ENCODE data around the gene AIFM3.
A peak's percentile ranks its signal among the peaks of the same experiment; 100 is the strongest.
"Not testable (repeated sequence)": the region's sequence is repeated elsewhere in the genome, so short reads cannot be mapped to it uniquely, and the experiment has no call there.

AIFM3 gene

GRCh38 chr22:20937794-20938671 lies 29.0 kb upstream of the AIFM3 start:
- ATAC-seq: no peak
- no peak for TF ChIP-seq CREB5 (CRISPR knock-in tag; IDR thresholded peaks at IDR 0.05; ENCODE audit: low read depth)
- no peak for TF ChIP-seq PPARA (CRISPR knock-in tag; IDR thresholded peaks at IDR 0.05; ENCODE audit: borderline replicate concordance)
- TF ChIP-seq TOX (CRISPR knock-in tag; IDR thresholded peaks at IDR 0.05; ENCODE audit: borderline replicate concordance): no peak
- no peak for TF ChIP-seq SNAI2 (CRISPR knock-in tag; IDR thresholded peaks at IDR 0.05)
- no peak for TF ChIP-seq ZNF565 (CRISPR knock-in tag; conservative IDR thresholded peaks at IDR 0.05; ENCODE audit: low read depth)
- TF ChIP-seq ZFP3 (CRISPR knock-in tag; IDR thresholded peaks at IDR 0.05): no peak
- TF ChIP-seq, protein P1, sequence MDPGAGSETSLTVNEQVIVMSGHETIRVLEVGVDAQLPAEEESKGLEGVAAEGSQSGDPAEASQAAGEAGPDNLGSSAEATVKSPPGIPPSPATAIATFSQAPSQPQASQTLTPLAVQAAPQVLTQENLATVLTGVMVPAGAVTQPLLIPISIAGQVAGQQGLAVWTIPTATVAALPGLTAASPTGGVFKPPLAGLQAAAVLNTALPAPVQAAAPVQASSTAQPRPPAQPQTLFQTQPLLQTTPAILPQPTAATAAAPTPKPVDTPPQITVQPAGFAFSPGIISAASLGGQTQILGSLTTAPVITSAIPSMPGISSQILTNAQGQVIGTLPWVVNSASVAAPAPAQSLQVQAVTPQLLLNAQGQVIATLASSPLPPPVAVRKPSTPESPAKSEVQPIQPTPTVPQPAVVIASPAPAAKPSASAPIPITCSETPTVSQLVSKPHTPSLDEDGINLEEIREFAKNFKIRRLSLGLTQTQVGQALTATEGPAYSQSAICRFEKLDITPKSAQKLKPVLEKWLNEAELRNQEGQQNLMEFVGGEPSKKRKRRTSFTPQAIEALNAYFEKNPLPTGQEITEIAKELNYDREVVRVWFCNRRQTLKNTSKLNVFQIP (CRISPR knock-in tag; IDR thresholded peaks at IDR 0.05; ENCODE audit: borderline replicate concordance, low read depth): no peak
- no peak for TF ChIP-seq ZNF70 (CRISPR knock-in tag; IDR thresholded peaks at IDR 0.05)
- TF ChIP-seq ZNF8 (CRISPR knock-in tag; IDR thresholded peaks at IDR 0.05): no peak

- not testable (repeated sequence) for ATAC-seq
Observed at GRCh38 chr22:20939457-20940185, 27.4 kb upstream of the AIFM3 start.

DNA sequence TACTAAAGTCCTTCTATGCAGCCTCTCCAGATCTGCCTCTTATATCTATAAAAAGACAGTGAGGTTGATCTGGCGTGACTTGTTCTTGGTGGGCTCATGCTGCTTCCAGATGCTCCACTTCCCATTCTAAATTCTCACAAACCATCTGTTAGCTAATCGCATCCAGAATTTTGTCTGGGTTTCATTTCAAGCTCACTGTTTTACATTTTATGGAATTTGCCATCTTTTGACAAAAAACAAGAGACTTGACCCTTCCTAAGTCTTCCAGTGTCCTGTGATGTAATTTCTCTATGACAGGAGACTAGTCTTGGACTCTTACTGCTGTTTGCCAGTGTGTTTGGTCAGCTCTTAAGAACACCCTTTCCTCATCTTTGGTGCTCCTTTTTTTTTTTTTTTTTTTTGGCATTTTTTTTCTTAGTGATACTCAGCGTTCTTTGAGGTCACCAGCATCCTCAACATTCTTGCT lies 26.8 kb upstream of the AIFM3 start:
- TF ChIP-seq, protein P2, sequence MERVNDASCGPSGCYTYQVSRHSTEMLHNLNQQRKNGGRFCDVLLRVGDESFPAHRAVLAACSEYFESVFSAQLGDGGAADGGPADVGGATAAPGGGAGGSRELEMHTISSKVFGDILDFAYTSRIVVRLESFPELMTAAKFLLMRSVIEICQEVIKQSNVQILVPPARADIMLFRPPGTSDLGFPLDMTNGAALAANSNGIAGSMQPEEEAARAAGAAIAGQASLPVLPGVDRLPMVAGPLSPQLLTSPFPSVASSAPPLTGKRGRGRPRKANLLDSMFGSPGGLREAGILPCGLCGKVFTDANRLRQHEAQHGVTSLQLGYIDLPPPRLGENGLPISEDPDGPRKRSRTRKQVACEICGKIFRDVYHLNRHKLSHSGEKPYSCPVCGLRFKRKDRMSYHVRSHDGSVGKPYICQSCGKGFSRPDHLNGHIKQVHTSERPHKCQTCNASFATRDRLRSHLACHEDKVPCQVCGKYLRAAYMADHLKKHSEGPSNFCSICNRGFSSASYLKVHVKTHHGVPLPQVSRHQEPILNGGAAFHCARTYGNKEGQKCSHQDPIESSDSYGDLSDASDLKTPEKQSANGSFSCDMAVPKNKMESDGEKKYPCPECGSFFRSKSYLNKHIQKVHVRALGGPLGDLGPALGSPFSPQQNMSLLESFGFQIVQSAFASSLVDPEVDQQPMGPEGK (CRISPR knock-in tag; IDR thresholded peaks at IDR 0.05; ENCODE audit: borderline replicate concordance): no peak
- TF ChIP-seq ISL1 (CRISPR knock-in tag; IDR thresholded peaks at IDR 0.05) (no peak), TCF4 (CRISPR knock-in tag; IDR thresholded peaks at IDR 0.05; ENCODE audit: borderline replicate concordance) (peak; percentile 37; the same call in 1 of the 2 replicates)
- TF ChIP-seq, protein P3, sequence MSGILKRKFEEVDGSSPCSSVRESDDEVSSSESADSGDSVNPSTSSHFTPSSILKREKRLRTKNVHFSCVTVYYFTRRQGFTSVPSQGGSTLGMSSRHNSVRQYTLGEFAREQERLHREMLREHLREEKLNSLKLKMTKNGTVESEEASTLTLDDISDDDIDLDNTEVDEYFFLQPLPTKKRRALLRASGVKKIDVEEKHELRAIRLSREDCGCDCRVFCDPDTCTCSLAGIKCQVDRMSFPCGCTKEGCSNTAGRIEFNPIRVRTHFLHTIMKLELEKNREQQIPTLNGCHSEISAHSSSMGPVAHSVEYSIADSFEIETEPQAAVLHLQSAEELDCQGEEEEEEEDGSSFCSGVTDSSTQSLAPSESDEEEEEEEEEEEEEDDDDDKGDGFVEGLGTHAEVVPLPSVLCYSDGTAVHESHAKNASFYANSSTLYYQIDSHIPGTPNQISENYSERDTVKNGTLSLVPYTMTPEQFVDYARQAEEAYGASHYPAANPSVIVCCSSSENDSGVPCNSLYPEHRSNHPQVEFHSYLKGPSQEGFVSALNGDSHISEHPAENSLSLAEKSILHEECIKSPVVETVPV (CRISPR knock-in tag; IDR thresholded peaks at IDR 0.05): no peak
- peak; percentile 25; the same call in 2 of the 3 replicates for ATAC-seq

- TF ChIP-seq, protein P1 (CRISPR knock-in tag; IDR thresholded peaks at IDR 0.05; ENCODE audit: borderline replicate concordance, low read depth): no peak
- no peak for TF ChIP-seq SNAI2 (CRISPR knock-in tag; IDR thresholded peaks at IDR 0.05)
- no peak for ATAC-seq
Observed at GRCh38 chr22:20940904-20941385, 26.1 kb upstream of the AIFM3 start.

DNA sequence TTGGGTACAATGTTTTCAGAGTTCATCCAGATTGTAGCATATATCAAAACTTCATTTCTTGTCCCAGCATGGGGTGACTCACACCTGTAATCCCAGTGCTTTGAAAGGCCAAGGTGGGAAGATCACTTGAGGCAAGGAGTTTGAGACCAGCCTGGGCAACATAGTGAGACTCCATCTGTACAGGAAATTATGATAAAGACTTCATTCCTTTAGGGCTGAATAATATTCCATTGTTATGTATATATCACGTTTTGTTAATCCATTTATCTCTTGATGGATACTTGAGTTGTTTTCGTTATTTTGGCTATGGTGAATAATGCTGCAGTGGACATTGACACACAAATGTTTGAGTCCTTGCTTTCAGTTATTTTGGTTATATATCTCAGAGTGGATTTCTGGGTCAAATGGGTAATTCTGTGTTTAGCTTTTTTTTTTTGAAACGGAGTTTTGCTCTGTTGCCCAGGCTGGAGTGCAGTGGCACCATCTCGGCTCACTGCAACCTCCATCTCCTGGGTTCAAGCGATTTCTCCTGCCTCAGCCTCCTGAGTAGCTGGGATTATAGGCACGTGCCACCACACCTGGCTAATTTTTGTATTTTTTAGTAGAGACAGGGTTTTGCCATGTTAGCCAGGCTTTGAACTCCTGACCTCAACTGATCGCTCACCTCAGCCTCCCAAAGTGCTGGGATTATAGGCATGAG lies 24.7 kb upstream of the AIFM3 start:
- not testable (repeated sequence) for ATAC-seq

All from SK-N-SH treated with all-trans-retinoic acid at 6 μM for 48 hours (cell line).